Fibroblast of mammary gland (primary cell): ENCODE measurements around the gene RBMS3.

Experiments used
- DNase-seq: peaks from one replicate; pipeline ENCODE4 v3.0.0-alpha.2; 2010; ENCODE audit warnings: low read depth
- H3K4me3 ChIP-seq: 2 replicates; pipeline ENCODE4 v1.5.1; 2011; ENCODE audit warnings: low read depth, mild to moderate bottlenecking, low read length, moderate library complexity; ENCODE audit not compliant: control insufficient read depth
- CTCF ChIP-seq: conservative IDR thresholded peaks from 2 replicates; pipeline ENCODE4 v1.5.1; 2011; ENCODE audit warnings: low read depth, low read length, inconsistent platforms; ENCODE audit not compliant: control insufficient read depth, insufficient read depth

RBMS3 gene

GRCh38 chr3:29415482-29416223 lies 134.8 kb downstream of the RBMS3 start:
- TF ChIP-seq CTCF: no peak
- H3K4me3 ChIP-seq: no peak overlapping the region
- peak; percentile 47 for DNase-seq

GRCh38 chr3:29416514-29416913 lies 135.6 kb downstream of the RBMS3 start:
- TF ChIP-seq CTCF: no peak
- DNase-seq: no peak
- H3K4me3 ChIP-seq: no peak overlapping the region

GRCh38 chr3:29420106-29420505 lies 139.2 kb downstream of the RBMS3 start:
- no peak overlapping the region for H3K4me3 ChIP-seq
- TF ChIP-seq CTCF: no peak
- peak; percentile 80 for DNase-seq

GRCh38 chr3:29426302-29427226 lies 145.7 kb downstream of the RBMS3 start:
- no peak for DNase-seq
- no peak overlapping the region for H3K4me3 ChIP-seq
- TF ChIP-seq CTCF: no peak

GRCh38 chr3:29427266-29428103 lies 146.6 kb downstream of the RBMS3 start:
- DNase-seq: peak; percentile 60
- TF ChIP-seq CTCF: no peak
- no peak overlapping the region for H3K4me3 ChIP-seq

GRCh38 chr3:29429055-29429679 lies 148.3 kb downstream of the RBMS3 start:
- H3K4me3 ChIP-seq: no peak overlapping the region
- no peak for TF ChIP-seq CTCF
- DNase-seq: no peak
